ENCODE results near the gene MYH7B.

- TF ChIP-seq, protein P1, sequence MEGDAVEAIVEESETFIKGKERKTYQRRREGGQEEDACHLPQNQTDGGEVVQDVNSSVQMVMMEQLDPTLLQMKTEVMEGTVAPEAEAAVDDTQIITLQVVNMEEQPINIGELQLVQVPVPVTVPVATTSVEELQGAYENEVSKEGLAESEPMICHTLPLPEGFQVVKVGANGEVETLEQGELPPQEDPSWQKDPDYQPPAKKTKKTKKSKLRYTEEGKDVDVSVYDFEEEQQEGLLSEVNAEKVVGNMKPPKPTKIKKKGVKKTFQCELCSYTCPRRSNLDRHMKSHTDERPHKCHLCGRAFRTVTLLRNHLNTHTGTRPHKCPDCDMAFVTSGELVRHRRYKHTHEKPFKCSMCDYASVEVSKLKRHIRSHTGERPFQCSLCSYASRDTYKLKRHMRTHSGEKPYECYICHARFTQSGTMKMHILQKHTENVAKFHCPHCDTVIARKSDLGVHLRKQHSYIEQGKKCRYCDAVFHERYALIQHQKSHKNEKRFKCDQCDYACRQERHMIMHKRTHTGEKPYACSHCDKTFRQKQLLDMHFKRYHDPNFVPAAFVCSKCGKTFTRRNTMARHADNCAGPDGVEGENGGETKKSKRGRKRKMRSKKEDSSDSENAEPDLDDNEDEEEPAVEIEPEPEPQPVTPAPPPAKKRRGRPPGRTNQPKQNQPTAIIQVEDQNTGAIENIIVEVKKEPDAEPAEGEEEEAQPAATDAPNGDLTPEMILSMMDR (conservative IDR thresholded peaks at IDR 0.05; ENCODE audit: low read length) = no peak
- no peak for TF ChIP-seq EZH2phosphoT487 (IDR thresholded peaks at IDR 0.05; ENCODE audit: borderline replicate concordance, low read depth, low read length)
Observed at GRCh38 chr20:35004051-35004725, 48.5 kb downstream of the MYH7B start.
